AG09319 (cell line): ENCODE data around the gene KIFC1.
A peak's percentile ranks its signal among the peaks of the same experiment; 100 is the strongest.

Experiments
- DNase-seq: peaks from one replicate; pipeline ENCODE4 v3.0.0-alpha.2; 2010; ENCODE audit warnings: low read depth; ENCODE audit errors: extremely low read depth
- CTCF ChIP-seq: IDR thresholded peaks from 2 replicates; pipeline ENCODE4 v1.5.1; 2011; ENCODE audit warnings: low read depth, mild to moderate bottlenecking, inconsistent platforms, low read length, moderate library complexity

KIFC1 gene

GRCh38 chr6:33424855-33425667 lies 33.4 kb downstream of the KIFC1 start:
- no peak for TF ChIP-seq CTCF
- no peak for DNase-seq

DNA sequence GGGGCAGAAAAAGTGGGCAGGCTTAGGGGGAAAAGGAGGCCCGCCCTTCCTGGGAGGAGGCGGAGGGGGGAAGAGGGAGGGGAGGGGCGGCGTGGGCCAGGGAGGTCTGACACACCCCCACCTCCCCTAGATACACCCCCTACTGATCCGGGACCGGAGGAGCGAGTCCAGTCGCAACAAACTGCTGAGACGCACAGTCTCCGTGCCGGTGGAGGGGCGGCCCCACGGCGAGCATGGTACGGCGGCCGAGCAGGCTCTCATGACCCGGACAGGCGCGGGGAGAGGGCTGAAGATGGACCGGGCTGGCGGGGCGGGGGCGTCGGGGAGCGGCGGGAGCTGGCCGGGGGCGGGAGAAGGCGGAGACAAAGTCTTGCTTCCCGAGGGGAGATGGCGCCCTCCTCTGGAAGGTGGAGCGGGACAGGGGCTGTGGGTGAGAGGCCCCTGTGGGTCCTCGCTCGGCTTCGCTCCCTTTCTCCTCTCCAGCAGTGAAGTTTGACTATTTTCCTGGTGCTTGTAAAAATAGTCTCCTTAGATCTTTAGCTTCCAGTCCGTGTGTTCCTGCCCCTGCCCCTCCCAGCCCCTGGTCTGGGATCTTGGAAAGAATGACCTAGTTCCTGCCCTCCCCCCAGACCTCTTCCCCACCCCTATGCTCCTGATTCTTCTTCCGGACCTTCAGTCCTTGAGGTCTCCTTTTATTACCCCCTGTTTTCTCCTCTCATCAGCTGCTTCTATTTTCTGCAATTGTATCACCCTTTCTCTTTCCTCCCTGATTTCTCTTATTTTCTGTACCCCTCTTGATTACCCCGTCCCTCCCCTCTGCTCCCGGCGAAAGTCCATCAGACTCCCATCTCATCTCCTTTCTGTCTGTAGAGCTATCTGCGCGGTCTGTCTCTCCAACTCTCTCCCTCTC lies 34.3 kb downstream of the KIFC1 start:
- TF ChIP-seq CTCF = peak; percentile 67

GRCh38 chr6:33426590-33427511 lies 35.2 kb downstream of the KIFC1 start:
- no peak for DNase-seq
- TF ChIP-seq CTCF = no peak

More for the DNA sequence above, 34.3 kb downstream of the KIFC1 start:
- DNase-seq = peak; percentile 47

GRCh38 chr6:33427585-33428223 lies 36.1 kb downstream of the KIFC1 start:
- no peak for DNase-seq

DNA sequence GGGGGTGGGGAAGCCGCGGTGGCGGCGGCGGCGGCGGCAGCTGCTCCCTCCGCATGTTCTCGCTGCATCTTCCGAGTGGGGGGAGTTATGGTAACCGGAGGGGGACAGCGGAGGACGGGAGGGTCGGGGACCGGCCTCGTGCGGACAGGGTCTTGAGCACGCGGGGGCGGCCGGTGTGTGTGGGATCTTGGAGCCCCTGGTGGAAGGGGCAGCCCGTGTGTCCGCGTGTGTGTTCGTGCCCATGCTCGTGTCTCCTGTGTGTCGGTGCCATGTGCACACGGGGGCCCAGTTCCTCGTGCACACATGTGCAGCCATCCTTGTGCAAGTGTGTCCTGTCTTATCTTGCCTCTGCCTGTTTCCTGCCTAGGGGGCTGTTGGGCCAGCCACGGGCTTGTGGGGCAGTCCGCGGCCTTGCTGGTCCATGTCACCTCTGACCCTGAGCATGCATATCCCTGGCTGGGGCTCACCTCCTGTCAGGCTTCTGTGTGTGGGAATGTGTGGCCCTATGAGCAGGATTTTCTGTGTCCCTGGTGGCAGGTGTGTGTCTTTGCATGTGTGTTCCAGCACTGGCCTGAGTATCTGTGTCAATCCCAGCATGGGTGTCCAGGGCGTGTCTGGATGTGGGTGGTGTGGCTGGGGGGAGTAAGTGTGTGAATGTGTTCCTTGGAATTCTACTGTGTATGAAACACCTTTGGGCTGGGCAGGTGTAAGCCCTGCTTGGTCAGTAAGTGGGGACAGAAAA lies 36.8 kb downstream of the KIFC1 start:
- no peak for DNase-seq
- peak; percentile 9 for TF ChIP-seq CTCF

More at GRCh38 chr6:33427585-33428223, 36.1 kb downstream of the KIFC1 start:
- no peak; the same call in 1 of the 2 replicates for TF ChIP-seq CTCF
